ENCODE measurements around the gene GNA15.

GNA15 gene

DNA sequence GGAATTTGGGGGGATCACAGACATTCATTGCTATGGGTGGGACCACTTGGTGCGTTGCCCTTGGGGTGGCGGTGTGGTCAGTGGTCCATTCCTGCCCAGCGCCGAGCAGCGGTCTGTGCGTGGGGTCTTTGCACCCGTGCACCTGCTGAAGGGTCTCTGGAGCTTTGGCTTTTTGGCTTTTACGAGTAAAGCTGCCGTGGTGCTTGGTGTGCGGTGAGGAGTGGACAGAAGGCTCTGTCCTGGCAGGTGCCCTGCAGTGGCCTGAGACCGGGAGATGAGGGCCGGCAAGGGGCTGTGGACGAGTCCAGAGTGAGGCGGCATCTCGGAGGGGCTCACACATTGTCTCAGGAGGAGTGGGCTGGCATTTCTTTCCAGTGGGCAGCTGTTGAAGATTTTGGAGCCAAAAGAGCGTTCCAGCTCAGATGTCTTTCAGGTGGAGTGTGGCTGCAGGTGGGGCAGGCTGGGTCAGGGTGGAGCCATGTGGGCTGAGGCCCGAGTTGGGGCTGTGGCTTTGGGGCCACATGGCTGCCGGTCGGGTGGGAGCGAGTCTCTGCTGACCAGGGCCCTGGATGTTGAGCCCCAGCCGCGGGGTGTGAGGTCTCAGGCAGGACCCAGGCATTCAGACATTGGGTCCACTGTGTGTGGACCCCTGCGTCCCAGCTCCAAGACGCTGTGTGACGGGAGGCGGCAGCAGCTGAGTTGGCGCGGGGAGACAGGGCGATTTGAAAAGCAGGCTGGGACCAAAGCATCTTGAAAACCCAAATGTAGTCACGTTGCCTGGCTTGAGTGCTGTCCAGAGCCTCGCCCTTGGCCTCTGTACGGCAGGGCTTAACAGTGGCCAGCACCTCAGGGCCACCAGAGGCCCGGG lies 30.0 kb upstream of the GNA15 start:
- no peak for DNase-seq (ENCODE audit: low spot score)
- no peak for FAIRE-seq

DNA sequence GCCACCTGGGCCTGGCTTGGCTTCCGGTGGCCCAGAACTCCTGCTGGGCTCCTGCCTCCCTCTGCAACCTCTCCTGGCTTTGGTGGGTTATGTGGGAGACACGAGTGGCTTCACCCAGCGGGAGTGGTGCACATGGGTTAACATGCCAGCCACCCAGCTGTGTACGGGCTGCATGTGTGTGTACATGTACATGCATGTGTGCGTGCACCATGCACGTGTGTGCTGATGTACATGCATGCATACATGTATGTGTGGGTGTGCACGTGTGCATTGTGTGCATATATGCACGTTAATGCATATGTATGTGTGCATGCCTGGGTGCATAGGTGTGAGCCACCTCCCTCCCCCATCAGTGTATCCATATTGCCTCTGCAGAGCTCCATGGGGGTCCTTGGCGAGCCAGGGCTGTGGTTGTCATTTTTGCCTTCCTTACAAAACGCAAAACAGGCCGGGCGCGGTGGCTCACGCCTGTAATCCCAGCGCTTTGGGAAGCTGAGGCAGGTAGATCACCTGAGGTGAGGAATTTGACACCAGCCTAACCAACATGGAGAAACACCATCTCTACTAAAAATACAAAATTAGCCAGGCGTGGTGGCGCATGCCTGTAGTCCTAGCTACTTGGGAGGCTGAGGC lies 29.2 kb upstream of the GNA15 start:
- no peak for FAIRE-seq

DNA sequence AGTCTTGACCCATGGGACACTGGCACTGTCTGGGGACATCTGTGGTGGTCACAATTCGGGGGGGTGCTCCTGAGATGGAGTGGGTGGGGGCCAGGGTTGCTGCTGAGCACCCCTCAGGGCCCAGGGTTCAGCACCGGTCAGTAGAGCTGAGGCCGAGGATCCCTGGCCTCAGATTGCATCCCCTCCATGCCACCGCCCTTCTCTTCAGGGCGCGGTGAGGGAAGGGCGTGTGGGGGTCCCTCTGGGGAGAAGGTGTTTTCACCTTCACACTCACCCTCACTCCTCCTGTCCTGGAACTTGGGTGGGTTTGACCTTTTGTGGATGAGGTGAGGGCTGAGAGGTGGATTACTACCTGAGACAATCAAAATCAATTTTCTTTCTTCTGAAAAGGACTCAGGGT lies 28.2 kb upstream of the GNA15 start:
- FAIRE-seq, result no peak
- DNase-seq (ENCODE audit: low spot score), result no peak

More for the DNA sequence above, 29.2 kb upstream of the GNA15 start:
- DNase-seq (ENCODE audit: low spot score), result no peak

DNA sequence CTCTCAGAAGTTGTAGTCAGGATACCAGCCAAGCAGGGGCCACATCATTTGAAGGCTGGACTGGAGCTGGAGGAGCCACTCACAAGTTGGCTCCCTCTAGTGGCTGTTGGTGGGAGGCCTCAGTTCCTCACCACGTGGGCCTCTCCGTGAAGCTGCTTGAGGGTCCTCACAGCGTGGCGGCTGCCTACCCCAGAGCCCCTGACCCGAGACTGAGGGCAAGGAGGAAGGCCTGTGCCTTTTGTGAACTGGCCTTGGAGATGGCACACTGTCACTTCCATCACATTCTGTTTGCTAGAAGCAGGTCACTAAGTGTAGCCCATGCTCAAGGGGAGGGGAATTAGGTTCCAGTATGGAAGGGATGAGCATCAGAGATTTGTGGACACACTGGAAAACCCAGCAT lies 27.1 kb upstream of the GNA15 start:
- DNase-seq (ENCODE audit: low spot score) (peak; percentile 37), FAIRE-seq (no peak)

DNA sequence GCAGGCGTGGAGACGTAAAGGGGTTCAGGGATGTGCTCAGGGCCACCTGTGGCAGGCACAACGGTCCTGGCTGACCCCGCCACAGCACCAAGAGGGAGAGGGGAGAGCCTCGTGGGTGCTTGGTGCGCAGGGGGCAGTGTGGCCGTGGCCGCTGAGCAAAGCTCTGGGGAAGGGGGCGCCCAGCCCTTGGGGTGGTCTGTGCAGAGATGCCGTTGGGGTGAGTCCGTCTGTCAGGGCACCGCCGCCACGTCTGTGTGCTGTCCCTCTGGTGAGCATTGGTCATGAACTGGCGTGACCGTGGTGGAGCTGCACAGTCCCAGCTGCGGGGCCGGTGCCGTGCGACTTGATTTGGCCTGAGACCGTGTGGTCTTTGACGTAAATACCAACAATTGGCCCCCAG lies 26.3 kb upstream of the GNA15 start:
- no peak for FAIRE-seq
- no peak for DNase-seq (ENCODE audit: low spot score)

DNA sequence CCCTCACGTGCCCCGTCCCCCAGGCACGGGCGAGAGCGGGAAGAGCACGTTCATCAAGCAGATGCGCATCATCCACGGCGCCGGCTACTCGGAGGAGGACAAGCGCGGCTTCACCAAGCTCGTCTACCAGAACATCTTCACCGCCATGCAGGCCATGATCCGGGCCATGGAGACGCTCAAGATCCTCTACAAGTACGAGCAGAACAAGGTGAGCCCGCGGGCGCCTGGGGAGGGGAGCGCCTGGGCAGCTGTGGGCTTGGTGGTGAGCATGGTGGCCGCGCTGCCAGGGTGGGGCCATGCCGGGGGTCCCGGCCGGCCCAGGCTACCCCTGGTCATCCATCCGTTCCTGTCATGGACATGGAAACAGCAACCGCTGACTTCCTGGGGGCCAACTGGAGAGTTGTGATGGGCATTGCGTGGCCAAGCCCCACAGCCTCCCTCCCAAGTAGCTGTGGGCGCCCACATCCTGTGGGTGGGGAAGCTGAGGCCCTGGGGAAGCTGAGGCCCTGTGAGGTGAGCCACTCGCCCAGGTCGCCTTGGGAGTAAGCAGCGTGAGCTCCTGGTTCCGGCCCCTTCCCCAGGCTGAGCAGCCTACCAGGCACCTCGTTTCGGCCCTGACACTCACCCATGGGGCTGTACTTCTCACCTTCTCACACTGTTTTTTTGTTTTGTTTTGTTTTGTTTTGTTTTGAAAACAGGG lies 25.6 kb upstream of the GNA15 start:
- DNase-seq (ENCODE audit: low spot score) (no peak), FAIRE-seq (no peak)

DNA sequence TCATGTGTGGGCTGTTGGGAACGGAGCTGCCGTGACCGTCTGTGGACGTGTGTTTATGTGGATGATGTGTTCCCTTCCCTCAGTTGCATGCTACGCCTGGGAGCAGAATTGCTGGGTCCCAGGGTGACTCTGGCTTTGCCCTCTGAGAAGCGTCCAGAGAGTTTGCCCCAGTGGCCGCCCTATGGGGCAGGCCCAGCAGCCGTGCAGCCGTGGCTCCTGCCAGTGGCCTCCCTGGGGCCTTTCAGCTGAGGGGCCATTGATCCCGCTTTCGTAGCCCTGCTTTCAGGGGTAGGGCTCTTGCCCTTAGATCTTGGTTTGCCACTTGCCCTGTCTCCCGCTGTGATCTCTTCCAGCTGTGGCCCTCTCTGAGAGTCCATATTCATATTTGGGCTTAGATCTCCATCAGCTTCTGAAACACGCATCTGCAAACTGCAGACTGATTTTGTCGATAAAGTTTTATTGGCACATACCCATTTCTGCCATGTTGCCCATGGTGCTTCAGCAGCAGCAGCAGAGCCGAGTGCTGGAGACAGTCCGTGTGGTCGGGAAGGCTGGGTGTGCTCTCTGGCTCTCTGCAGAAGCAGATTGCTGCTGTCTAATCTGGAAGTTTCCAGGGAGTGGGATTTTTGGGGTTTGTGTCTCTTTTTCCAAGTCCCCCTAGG lies 24.1 kb upstream of the GNA15 start:
- no peak for FAIRE-seq
- DNase-seq (ENCODE audit: low spot score), result no peak

DNA sequence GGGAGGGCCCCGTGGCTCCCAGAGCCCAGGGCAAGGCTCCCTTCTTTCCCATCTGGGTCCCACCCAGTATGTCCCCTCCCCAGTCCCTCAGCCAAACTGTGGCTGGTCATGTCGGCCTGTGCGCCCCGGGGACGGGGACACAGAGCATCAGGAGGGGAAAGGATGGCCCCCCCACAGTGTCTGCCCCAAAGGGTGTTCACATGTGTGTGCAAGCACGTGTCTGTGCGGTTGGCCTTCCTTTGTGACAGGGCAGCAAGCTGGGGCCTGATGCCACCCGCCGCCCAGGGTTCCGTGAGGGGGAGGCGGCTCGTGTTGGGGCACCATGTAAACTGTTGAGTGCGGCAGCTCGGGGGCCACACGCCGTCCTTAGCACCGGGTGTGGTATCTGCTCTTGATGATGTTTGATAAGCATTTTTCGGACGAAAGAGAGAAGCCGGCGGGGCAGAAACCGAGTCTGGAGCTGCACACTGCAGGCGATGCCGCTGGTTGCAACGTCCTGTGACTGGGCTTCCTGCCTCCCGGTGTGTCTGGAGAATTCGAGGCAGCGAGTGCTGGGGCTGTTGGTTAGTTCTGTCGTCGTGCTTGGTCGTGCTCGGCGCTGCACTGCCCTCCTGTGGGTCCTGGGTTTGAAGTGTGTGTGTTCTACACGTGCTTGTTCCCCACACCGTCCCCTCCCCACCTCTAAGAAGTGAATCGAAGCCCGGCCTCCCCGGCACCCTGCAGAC lies 23.3 kb upstream of the GNA15 start:
- DNase-seq (ENCODE audit: low spot score) (no peak), FAIRE-seq (no peak)

DNA sequence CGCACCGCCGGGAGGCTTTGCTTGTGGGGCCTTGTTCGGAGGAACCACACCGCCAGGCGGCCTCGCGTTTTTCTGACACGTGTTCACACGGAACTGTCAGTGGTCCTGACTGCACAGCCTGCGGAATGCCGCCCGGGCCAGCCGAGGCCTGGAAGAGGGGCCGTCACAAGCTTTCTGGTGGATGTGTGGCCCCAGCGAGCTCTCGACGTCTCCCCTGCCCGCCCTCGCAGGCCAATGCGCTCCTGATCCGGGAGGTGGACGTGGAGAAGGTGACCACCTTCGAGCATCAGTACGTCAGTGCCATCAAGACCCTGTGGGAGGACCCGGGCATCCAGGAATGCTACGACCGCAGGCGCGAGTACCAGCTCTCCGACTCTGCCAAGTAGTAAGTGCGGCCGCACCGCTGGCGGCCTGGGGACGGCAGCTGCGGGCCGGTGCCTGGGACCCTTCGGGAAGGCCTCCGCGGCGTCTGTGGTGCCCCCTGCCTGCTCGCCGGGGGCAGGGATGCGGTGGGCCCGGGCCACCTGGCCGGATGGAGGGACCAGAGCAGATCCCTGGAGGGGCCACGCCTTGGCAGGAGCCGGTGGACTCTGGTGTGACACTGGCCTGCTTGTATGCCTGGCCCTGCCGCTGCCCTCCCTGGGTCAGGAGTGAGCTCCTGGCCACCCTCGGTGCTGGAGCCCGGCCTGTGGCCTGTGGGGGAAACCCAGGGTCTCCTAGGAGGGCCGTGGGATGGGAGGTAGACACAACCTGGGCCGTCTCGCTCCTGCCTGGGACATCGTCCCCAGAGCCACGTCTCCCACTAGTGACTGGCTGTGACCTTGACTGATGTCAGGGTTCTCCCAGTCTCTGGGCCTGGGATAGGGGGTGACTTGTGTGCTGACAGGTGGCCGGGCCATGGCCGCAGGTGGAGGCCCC lies 22.5 kb upstream of the GNA15 start:
- no peak for DNase-seq (ENCODE audit: low spot score)
- FAIRE-seq, result no peak

DNA sequence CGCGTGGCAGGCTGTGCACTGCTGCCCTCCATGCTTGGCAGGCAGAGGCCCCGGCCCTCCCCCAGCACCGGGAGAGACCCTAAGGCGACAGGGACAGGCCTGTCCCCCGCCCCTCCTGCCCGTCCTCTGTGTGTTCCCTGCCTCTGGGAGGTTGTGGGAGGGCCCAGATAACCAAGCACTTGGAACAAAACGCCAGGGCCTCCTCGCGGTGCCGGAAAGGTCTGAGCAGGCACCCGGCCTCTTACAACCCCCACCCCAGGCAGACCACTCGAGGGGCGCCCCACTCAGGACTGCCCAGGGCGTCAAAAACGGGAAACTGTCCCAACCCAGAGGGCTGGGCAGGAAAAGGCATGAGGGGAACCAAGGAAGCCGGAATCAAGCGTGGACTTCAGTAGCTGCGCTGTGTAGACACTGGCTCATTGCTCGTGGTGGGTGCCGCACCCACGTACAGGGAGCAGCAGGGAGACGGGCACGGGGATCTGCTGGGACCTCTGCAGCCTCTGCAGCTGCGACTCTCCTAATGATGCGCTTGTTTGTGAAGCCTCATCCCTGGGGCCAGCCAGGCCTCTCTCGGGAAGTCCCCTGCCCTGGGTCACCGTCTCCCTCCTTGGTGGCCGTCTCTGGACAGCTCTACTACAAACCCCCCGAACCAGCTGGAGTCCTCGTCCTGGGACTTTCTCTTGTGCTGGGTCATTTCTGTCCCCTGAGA lies 21.7 kb upstream of the GNA15 start:
- no peak for DNase-seq (ENCODE audit: low spot score)
- FAIRE-seq, result no peak

DNA sequence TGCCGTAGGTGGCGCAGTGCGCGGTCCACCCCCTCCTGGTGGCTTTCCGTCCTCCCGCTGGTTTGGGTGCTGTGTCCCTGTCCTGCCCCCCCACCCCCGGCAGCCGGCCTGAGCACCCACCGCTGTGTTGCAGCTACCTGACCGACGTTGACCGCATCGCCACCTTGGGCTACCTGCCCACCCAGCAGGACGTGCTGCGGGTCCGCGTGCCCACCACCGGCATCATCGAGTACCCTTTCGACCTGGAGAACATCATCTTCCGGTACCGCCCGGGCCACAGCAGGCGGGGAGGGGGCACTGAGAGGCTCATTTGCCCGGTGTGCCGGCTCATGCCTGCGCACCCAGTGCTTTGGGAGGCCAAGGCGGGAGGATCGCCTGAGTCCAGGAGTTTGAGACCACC lies 21.0 kb upstream of the GNA15 start:
- FAIRE-seq, result no peak
- no peak for DNase-seq (ENCODE audit: low spot score)

DNA sequence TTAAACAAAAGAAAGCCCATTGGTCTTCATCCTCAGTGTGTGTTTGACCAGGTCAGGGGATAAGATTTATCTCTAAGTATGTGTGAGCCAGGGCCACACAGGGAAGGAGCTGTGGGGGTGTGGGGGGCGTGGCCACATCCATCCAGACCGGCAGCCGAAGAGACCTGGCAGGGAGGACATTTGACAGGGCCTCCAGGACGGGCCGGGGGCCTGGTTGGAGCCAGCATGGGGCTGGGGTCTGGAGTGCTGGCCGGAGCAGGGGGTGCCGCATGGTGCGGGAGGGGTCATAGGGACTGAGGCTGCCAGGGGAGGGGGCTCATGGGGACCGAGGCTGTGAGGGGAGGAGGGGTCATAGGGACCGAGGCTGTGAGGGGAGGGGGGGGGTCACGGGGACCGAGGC lies 20.4 kb upstream of the GNA15 start:
- no peak for FAIRE-seq
- DNase-seq (ENCODE audit: low spot score), result no peak

DNA sequence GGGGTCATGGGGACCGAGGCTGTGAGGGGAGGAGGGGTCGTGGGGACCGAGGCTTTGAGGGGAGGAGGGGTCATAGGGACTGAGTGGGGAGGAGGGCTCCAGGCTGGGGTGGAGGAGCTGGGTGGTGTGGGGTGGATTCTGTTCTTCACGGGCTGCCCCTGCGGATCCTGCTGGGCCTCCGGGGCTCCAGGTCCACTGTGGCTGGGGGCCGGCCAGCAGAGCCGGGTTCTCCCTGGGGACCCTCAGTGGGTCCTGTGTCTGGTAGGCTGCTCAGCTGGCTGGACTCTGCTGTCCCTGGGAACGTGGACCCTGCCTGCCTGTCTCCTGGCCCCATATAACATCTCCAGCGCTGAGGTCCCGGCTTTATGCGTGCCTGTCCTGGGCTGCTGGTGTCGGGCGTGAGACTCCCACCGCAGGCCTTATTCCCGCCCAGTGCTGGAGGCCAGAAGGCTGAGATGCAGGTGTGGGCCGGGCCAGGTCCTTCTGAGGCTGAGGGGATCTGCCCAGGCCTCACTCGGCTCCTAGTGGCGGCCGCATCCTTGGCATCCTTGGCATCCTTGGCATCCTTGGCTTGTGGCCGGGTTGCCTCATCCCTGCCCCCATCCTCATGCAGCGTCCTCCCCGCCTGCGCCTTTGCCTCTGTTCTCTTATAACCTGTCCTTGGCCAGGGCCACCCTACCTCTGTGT lies 19.8 kb upstream of the GNA15 start:
- no peak for DNase-seq (ENCODE audit: low spot score)

DNA sequence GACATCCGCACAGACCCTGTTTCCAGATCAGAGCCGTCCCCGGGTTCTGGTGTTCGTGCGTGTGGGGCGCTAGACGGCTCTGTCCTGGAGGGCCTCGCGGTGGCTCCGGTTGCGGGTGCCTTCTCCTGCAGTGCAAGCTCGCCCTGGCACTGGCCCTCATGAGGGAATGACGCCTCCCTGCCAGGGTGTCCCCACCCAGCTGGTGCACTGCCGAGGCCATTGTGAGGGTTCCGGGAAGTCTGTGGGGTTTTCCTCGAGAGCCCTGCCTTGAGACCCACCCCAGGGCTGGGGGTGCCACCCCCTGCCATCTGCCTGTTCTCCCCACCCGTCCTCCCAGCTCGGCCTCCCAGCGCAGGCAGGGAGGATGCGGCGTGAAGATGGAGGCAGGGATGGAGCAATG lies 19.2 kb upstream of the GNA15 start:
- DNase-seq (ENCODE audit: low spot score) (no peak), FAIRE-seq (no peak)

More for the DNA sequence above, 19.8 kb upstream of the GNA15 start:
- no peak for FAIRE-seq

DNA sequence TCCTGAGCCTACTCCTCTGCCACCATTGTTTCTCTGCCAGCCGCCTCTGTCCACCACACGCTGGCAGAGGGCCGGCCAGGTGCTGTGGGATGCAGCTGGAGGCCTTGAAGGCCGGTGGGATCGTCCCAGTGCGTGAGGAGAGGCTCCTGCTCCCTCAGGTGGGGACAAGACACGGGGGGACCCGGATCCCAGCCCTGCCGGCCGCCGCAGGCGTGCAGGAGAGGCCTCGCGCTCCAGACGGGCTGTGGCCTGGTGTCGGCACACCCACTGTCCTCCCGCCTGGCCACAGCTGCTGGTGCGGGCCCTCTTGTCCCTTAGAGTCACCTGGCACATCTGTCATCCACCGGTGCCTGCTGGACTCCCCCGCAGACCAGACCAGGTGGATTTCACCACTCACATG lies 18.1 kb upstream of the GNA15 start:
- FAIRE-seq (no peak), DNase-seq (ENCODE audit: low spot score) (no peak)

DNA sequence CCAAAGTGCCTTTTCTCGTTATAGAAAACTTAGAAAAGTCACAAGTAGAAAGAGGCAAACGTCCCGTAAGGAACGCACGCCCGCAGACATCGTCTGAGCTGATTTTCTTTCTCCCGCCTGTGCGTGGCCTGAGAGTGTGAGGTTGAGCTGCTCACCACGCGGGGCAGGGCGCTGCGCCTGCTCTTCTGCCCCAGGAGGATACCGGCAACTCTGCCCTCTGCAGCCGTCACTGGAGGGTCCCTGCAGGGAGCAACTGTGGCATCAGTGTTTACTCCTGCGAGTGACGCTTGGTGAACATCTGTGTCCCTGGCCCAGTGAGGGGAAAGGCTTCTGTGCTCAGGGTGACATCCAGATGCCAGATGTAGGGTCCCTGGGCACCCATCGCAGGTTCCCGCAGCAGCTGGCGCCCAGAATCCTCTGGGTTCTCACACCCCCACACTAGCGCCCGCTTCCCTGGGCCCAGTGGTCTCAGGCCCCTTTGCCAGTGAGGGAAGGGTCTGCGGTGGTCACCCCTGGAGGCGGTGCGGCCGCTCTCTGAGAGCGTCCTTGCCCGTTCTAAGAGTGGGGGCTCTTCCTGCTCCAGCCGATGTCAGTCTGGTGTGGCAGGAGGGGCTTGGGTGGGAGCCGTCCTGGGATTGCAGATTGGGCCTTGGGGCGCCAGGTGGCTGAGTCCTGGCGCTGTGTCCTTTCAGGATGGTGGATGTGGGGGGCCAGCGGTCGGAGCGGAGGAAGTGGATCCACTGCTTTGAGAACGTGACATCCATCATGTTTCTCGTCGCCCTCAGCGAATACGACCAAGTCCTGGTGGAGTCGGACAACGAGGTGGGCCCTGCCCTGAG lies 17.4 kb upstream of the GNA15 start:
- FAIRE-seq (no peak), DNase-seq (ENCODE audit: low spot score) (no peak)

DNA sequence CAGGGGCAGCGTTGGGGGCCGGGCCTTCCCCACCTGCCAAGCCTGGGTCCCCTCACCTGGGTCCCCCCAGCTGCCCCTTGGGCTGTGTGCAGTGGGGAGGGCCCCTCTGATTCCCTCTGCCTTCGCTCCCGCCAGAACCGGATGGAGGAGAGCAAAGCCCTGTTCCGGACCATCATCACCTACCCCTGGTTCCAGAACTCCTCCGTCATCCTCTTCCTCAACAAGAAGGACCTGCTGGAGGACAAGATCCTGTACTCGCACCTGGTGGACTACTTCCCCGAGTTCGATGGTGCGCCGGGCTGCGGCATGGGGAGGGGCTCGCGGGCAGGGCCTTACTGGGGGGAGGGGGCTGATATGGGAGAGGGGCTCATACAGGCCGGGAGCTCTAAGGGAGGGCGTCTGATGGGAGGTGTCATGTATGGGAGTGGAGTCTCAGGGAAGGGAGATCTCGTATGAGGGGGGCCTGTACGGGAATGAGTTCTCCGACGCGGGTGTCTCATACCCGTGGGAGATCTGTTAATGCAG lies 16.7 kb upstream of the GNA15 start:
- DNase-seq (ENCODE audit: low spot score) (no peak), FAIRE-seq (no peak)

Measured in RCC 7860 (cell line).